NB4 (cell line): ENCODE results near the gene SKIC8.

Source experiments
- DNase-seq: peaks from one replicate; pipeline ENCODE4 v3.0.0; 2010; ENCODE audit warnings: low read depth
- H3K4me3 ChIP-seq: one replicate; pipeline ENCODE4 v1.5.1; 2011; ENCODE audit warnings: mild to moderate bottlenecking, low read depth, low read length, moderate library complexity
- CTCF ChIP-seq: IDR thresholded peaks from one replicate; pipeline ENCODE4 v1.5.1; 2012; ENCODE audit warnings: low read depth, low read length
- MYC ChIP-seq: IDR thresholded peaks from 2 replicates; pipeline ENCODE4 v1.6.1; 2011; ENCODE audit warnings: low read depth, low read length
- POLR2A ChIP-seq: IDR thresholded peaks from 2 replicates; pipeline ENCODE4 v1.6.1; 2011; ENCODE audit warnings: mild to moderate bottlenecking; ENCODE audit not compliant: insufficient read length; ENCODE audit errors: extremely low read depth
- TF ChIP-seq, protein P1 (sequence below): IDR thresholded peaks from 2 replicates; pipeline ENCODE4 v1.6.1; 2011; ENCODE audit warnings: low read depth, low read length

The SKIC8 gene

GRCh38 chr15:78299101-78299930, at the start of gene SKIC8:
TSS of gene SKIC8 (minus strand) at chr15:78299609. CDS start at chr15:78295686, 3,923 bp downstream.
- peak; percentile 87 for TF ChIP-seq POLR2A
- peak; percentile 62 for TF ChIP-seq MYC
- no peak for TF ChIP-seq CTCF
- TF ChIP-seq, protein P1, sequence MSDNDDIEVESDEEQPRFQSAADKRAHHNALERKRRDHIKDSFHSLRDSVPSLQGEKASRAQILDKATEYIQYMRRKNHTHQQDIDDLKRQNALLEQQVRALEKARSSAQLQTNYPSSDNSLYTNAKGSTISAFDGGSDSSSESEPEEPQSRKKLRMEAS: peak; percentile 84
- peak; percentile 97 for DNase-seq
- peak within 1 kb of the TSS; percentile 77 for H3K4me3 ChIP-seq

DNA sequence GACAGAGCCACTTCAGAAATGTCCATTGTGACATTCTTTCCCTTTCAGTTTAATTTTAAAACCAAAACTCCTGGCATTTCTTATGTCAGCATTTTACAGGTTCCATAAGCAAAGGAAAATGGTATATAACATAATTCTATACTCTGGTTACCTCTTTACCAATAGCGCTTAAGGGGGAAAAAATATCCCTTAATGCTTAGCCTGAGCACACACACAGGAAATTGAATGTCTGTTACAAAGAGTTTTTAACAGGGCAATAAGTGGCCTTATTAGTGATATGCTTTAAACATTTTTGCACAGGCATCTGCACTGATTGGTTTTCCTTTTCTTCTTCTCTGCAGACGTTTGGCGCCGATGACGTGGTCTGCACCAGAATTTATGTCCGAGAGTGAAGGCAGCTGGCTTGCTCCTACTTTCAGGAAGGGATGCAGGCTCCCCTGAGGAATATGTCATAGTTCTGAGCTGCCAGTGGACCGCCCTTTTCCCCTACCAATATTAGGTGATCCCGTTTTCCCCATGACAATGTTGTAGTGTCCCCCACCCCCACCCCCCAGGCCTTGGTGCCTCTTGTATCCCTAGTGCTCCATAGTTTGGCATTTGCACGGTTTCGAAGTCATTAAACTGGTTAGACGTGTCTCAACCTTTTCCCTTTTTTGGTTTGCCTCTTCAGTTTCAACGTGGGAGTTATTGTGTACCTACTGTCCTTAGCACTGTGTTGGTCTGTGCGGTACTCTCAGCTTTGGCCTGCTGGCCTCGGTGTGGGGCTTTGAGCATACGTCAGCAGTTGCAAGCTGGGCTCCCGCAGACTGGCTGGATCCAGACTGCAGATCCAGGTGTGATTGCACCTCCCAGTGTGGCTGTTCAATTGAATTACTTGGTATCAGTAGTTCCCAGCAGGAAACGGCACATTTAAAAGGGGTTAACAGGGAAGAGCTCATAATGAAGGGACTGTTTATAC, 48.5 kb upstream of the SKIC8 start:
- TF ChIP-seq CTCF (no peak), POLR2A (no peak), MYC (no peak)
- TF ChIP-seq, protein P1: no peak
- DNase-seq: no peak
- H3K4me3 ChIP-seq: no peak overlapping the region

- TF ChIP-seq CTCF (no peak), POLR2A (no peak), MYC (no peak)
- TF ChIP-seq, protein P1: no peak
- DNase-seq: no peak
- H3K4me3 ChIP-seq: no peak overlapping the region
These were observed 46.2 kb upstream of the SKIC8 start for GRCh38 chr15:78345396-78346125.

DNA sequence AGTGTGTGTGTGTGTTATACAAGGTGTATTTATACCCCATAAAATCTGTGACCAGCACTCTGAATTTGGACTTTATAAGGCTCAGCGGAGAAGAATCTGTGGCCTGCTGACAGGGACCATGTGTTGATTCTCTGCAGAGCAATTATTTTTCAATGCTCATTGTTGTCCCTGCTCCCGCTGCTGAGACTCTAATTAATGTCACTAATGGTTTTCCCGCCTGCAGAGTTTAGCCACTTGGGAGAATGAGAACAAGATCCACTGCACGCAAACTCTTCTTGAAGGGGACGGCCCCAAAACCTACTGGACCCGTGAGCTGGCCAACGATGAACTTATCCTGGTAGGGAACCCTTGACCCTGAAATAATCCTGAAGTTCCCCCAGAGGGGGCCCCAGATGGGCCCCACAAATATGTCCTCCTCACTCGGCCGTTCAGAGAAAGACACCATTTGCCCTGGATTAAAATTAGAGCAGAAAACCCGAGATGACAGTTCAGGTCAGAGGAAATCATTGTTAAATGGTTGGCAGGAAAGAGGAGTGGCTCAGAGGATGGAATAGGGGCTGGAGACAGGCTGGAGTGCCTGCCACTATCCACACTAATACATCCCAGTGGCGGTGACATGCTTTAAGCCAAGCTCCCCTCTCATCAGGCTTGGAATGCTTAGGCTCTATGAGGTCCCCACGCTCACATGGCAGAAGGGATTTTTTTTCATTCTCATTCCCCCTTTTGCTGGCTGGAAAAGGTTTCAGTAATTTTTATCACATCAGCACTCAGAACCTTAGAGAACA, 44.1 kb upstream of the SKIC8 start:
- no peak for DNase-seq
- no peak overlapping the region for H3K4me3 ChIP-seq
- TF ChIP-seq MYC (no peak), POLR2A (no peak), CTCF (no peak)
- TF ChIP-seq, protein P1: no peak
